Measurements from ENCODE around the gene PRLR. TPM values are rescaled to one million over a fixed set of nuclear protein-coding genes. Genes with fewer than 3 reads are reported as not detected.
"Not testable (repeated sequence)": the region's sequence is repeated elsewhere in the genome, so short reads cannot be mapped to it uniquely, and the experiment has no call there.

PRLR gene
- not detected for polyA plus RNA-seq

GRCh38 chr5:35230038-35230611, at the start of gene PRLR:
Gene PRLR, minus strand, starts transcription at chr5:35230487. Its CDS starts 140,867 bp downstream, at chr5:35089620.
- H3K4me3 Mint-ChIP-seq, result peak within 1 kb of the TSS; percentile 59 to 92 (median 78)
- H3K27ac Mint-ChIP-seq, result peak within 1 kb of the TSS in 1 of 3 donors; percentile 60
- no peaks in the 10 kb centered on the region for H3K36me3 Mint-ChIP-seq
- H3K9me3 Mint-ChIP-seq, result no peaks in the 10 kb centered on the region
- peaks cover 42% of the 10 kb centered on the region for H3K27me3 Mint-ChIP-seq
- H3K4me1 Mint-ChIP-seq, result peaks cover 6 to 15% (median 10%) of the 10 kb centered on the region in 3 donors

GRCh38 chr5:35274839-35275509, 44.7 kb upstream of the PRLR start:
- Mint-ChIP-seq H3K4me3 (no peak overlapping the region), H3K36me3 (no peaks in the 10 kb centered on the region), H3K4me1 (peaks cover 0 to 2% (median 0%) of the 10 kb centered on the region in 3 donors)

GRCh38 chr5:35269006-35269405, 38.7 kb upstream of the PRLR start:
- no peaks in the 10 kb centered on the region for H3K36me3 Mint-ChIP-seq
- peaks cover 4% of the 10 kb centered on the region for H3K27me3 Mint-ChIP-seq
- H3K4me1 Mint-ChIP-seq, result peaks cover 0 to 2% (median 0%) of the 10 kb centered on the region in 3 donors
- no peak overlapping the region for H3K27ac Mint-ChIP-seq
- no peak overlapping the region for H3K4me3 Mint-ChIP-seq
- H3K9me3 Mint-ChIP-seq, result no peaks in the 10 kb centered on the region

More at GRCh38 chr5:35274839-35275509, 44.7 kb upstream of the PRLR start:
- H3K9me3 Mint-ChIP-seq, result peaks cover 2 to 5% (median 3%) of the 10 kb centered on the region in 3 donors
- no peak overlapping the region for H3K27ac Mint-ChIP-seq
- H3K27me3 Mint-ChIP-seq, result peaks cover 4% of the 10 kb centered on the region

DNA sequence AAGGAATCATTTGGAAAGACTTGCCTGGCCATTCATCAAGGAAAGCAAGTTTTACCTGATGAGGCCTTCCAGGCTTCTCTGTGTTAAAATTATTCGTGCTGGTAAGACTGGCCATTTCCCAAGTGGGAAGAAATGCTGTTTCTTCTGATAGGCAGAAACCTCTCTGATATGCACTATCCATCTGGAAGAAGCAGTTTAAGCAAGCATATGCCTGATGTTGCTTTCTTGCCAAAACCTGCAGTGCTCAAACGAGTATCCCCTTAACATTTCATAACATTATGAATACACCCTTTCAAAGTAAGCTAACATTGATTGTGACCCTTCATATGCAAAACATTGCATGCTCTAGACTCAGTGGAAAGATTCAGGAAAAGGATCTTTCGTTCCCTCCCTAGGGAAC, 36.0 kb upstream of the PRLR start:
- Mint-ChIP-seq H3K9me3 (no peaks in the 10 kb centered on the region), H3K4me1 (peaks cover 0 to 2% (median 0%) of the 10 kb centered on the region in 3 donors), H3K36me3 (no peaks in the 10 kb centered on the region), H3K4me3 (no peak overlapping the region), H3K27me3 (peaks cover 4% of the 10 kb centered on the region), H3K27ac (no peak overlapping the region)

DNA sequence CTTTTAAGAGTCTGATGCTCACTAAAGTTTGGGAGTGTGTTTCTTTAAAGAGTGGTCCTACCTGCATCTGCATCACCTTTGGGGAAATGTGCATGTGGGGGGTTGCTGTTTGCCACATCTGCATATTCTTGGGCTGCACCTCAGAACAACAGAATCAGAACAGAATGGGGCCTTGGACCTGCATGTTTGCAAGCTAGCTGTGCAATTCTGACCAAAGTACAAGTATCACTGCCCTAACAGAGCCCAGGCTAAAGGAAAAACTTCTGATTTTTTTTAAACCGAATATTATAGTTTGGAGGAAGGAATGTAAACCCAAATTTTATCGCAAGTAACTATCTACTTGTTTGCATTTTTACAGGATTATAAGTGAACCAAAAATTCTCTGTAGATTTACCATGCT, 34.2 kb upstream of the PRLR start:
- Mint-ChIP-seq H3K27me3 (peaks cover 5% of the 10 kb centered on the region), H3K4me1 (no peaks in the 10 kb centered on the region), H3K4me3 (no peak overlapping the region), H3K36me3 (no peaks in the 10 kb centered on the region), H3K9me3 (no peaks in the 10 kb centered on the region), H3K27ac (no peak overlapping the region)

- Mint-ChIP-seq H3K27ac (no peak overlapping the region), H3K9me3 (no peaks in the 10 kb centered on the region), H3K27me3 (peaks cover 5% of the 10 kb centered on the region), H3K4me3 (no peak overlapping the region), H3K4me1 (no peaks in the 10 kb centered on the region), H3K36me3 (no peaks in the 10 kb centered on the region)
These were observed 33.1 kb upstream of the PRLR start for GRCh38 chr5:35263266-35263877.

DNA sequence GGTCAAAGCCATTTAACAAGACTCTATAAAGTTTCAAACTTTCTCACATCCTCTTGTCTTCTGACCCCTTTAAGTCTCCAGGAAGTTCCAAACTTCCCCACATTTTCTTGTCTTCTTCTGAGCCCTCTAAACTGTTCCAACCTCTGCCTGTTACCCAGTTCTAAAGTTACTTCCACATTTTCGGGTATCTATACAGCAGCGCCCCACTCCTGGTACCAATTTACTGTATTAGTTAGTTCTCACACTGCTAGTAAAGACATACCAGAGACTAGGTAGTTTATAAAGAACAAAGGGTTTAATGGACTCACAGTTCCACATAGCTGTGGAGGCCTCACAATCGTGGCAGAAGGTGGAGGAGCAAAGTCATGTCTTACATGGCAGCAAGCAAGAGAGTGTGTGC, 23.3 kb upstream of the PRLR start:
- Mint-ChIP-seq H3K4me1 (peaks cover 0 to 2% (median 2%) of the 10 kb centered on the region in 3 donors), H3K36me3 (peaks cover 2% of the 10 kb centered on the region), H3K27ac (no peak overlapping the region), H3K4me3 (no peak overlapping the region), H3K27me3 (peaks cover 2% of the 10 kb centered on the region), H3K9me3 (peaks cover 11 to 19% (median 15%) of the 10 kb centered on the region in 3 donors)

- peaks cover 11 to 19% (median 15%) of the 10 kb centered on the region in 3 donors for H3K9me3 Mint-ChIP-seq
- H3K36me3 Mint-ChIP-seq, result peaks cover 2% of the 10 kb centered on the region
- no peak overlapping the region for H3K4me3 Mint-ChIP-seq
- H3K27ac Mint-ChIP-seq, result no peak overlapping the region
- peaks cover 2% of the 10 kb centered on the region for H3K27me3 Mint-ChIP-seq
- peaks cover 0 to 2% (median 2%) of the 10 kb centered on the region in 3 donors for H3K4me1 Mint-ChIP-seq
These were observed 22.7 kb upstream of the PRLR start for GRCh38 chr5:35252963-35253362.

DNA sequence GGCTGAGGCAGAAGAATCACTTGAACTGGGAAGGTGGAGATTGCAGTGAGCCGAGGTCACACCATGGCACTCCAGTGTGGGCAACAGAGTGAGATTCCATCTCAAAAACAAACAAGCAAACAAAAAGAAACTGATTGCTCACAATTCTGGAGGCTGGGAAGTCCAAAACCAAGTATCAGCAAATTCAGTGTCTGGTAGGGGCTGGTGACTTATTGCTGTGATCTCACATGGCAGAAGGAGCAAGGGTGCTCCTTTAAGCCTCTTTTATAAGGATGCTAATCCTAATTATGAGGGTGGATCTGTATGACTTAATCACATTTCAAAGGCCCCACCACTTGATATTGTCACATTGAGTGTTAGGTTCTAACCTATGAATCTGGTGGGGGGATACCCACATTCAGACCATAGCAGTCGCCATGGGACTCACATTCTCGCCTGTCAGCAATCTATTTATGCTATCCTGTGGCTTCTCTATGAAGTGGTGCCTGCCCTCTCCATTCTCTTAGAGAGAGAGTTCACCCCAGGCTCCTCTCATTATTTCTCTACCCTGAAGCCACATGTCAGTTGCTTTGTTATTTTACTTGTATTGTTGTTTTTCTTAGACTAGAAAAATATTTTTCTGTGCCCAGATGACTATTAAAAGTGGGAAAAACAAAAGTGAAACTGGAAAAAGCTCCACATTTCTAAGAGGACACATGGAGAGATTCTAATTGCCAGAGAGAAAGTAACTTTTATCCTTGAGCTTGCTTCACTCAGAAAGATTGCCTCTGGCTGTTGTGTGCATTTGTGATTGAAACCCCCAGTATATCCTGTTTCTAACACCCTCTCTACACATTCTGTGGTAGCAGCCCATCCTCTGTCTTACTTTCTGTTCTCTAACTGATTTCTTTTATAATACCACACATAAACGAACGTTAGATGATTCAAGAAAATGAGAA, 18.8 kb upstream of the PRLR start:
- Mint-ChIP-seq H3K4me1 (peaks cover 0 to 2% (median 2%) of the 10 kb centered on the region in 3 donors), H3K27me3 (no peaks in the 10 kb centered on the region), H3K9me3 (peaks cover 9 to 10% (median 9%) of the 10 kb centered on the region in 3 donors), H3K27ac (no peak overlapping the region), H3K4me3 (peak overlapping the region in 1 of 4 donors; percentile 56), H3K36me3 (peaks cover 2% of the 10 kb centered on the region)

GRCh38 chr5:35247648-35248034, 17.4 kb upstream of the PRLR start:
- Mint-ChIP-seq H3K4me1 (peaks cover 0 to 2% (median 2%) of the 10 kb centered on the region in 3 donors), H3K27me3 (peaks cover 3% of the 10 kb centered on the region), H3K27ac (no peak overlapping the region), H3K36me3 (peaks cover 2% of the 10 kb centered on the region), H3K9me3 (no peaks in the 10 kb centered on the region), H3K4me3 (peak overlapping the region in 1 of 4 donors; percentile 30)

DNA sequence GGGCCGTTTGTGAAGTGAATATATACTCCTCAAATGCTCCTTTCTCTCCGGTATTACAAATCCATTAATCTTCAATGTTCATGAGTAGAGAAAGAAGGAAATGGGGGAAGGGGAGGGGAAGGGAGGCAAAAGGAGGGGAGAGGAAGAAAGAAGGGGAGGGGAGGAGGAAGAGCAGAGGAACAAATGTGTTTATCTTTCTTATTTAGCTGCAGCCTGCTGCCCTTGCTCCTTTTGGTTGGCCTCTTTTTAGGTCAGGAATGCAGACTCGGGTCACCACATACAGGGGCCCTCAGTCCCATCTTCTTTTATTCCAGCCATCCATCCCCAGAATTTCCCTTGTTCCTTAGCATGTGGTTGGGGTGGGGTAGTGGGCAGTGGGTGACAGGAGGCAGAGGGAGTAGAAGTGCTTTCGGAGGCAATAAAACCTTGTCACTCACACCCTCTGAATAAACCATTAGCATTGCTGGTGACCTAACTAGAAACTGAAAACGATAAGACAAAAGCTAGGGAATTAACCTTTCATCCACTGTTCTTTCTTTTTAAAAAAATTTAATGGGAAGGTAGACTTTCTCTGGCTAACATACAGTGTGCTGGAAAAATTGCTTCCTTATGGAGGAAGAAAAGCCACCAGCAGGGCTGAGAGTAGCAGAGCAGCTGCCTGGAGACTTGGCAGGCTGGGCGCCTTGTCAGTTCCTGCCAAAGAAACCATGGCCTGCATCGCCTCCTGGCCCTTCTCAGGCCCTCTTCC, 16.8 kb upstream of the PRLR start:
- H3K36me3 Mint-ChIP-seq, result peaks cover 2% of the 10 kb centered on the region
- H3K9me3 Mint-ChIP-seq, result no peaks in the 10 kb centered on the region
- H3K27ac Mint-ChIP-seq, result no peak overlapping the region
- peaks cover 0 to 2% (median 2%) of the 10 kb centered on the region in 3 donors for H3K4me1 Mint-ChIP-seq
- peaks cover 3% of the 10 kb centered on the region for H3K27me3 Mint-ChIP-seq
- H3K4me3 Mint-ChIP-seq, result peak overlapping the region in 1 of 4 donors; percentile 30

DNA sequence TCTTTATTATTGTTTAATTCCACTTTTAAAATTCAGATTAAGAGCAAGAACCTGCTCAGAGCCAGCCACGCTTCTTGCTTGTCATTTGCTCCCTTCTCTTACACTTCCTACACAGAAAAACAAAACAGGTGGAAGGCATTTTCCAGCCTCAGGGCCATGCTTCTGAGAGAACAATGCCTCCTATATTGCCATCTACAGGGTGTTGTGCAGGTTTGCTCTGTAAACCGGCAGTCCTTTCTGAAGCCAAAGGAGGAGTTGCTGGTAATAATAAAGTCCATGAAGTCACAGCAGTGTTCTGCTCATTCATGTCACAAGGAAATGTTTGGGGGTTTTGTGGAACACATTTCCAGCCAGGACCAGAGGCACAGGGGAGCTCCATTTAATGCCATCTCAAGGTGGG, 16.1 kb upstream of the PRLR start:
- Mint-ChIP-seq H3K4me3 (no peak overlapping the region), H3K27ac (no peak overlapping the region), H3K4me1 (peaks cover 0 to 2% (median 2%) of the 10 kb centered on the region in 3 donors), H3K27me3 (peaks cover 3% of the 10 kb centered on the region), H3K36me3 (no peaks in the 10 kb centered on the region), H3K9me3 (no peaks in the 10 kb centered on the region)

DNA sequence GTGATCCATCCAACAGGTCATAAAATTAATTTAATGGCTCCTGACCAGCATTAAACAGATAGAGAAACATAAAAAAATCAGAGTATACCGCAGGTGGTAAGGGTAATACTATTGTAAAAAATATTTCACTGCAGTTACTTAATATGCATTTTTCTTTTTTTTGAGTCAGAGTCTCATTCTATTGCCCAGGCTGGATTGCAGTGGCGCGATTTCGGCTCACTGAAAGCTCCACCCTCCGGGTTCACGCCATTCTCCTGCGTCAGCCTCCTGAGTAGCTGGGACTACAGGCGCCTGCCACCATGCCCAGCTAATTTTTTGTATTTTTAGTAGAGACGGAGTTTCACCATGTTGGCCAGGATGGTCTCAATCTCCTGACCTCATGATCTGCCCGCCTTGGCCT, 15.1 kb upstream of the PRLR start:
- H3K9me3 Mint-ChIP-seq, H3K36me3 Mint-ChIP-seq, H3K4me1 Mint-ChIP-seq, H3K27ac Mint-ChIP-seq, H3K4me3 Mint-ChIP-seq, H3K27me3 Mint-ChIP-seq: not testable (repeated sequence)

DNA sequence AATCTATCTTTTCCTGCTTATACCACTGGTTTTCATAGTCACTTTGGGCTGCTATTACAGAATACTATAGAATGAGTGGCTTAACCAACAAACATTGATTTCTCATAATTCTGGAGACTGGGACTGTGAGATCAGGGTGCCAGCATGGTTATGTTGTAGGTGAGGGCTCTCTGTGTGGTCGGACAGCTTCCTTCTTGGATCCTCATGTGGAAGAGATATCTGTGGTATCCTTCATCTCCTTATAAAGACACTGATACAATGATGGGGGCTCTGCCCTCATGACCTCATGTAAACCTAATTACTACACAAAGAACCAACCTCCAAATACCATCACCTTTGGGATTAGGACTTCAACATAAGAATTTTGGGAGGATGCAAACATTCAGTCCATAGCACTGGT, 13.9 kb upstream of the PRLR start:
- no peaks in the 10 kb centered on the region for H3K4me1 Mint-ChIP-seq
- H3K27me3 Mint-ChIP-seq, result peaks cover 3% of the 10 kb centered on the region
- no peak overlapping the region for H3K4me3 Mint-ChIP-seq
- no peaks in the 10 kb centered on the region for H3K36me3 Mint-ChIP-seq
- H3K27ac Mint-ChIP-seq, result no peak overlapping the region
- H3K9me3 Mint-ChIP-seq, result no peaks in the 10 kb centered on the region

Measured in IgD-negative memory B cell (primary cell).